Caco-2 (cell line): ENCODE results near the gene LUC7L3. TPM values are rescaled to one million over a fixed set of nuclear protein-coding genes. Genes with fewer than 3 reads are reported as not detected.

Experiments used
- BruUV-seq: library from RNA; stranded (reverse); fragments of 400-500 nt; replicated peaks from 2 replicates; lab custom pipeline; 2021; lab: Mats Ljungman, UMichigan
- CTCF ChIA-PET: fragments of 300-600 bp; sonication (Branson Sonifier 250); formaldehyde crosslinking; loops from one replicate; lab custom pipeline; 2022; ENCODE audit warnings: antibody characterized with exemption; lab: Charles Lee
- POLR2A ChIA-PET: fragments of 300-600 bp; sonication (Branson Sonifier 250); formaldehyde crosslinking; loops from one replicate; lab custom pipeline; 2022; ENCODE audit warnings: antibody characterized with exemption; lab: Charles Lee
- DNase-seq, 2 experiments: peaks; one replicate each; pipeline versions ENCODE4 v3.0.0 to v3.0.0-alpha.2; 2020 to 2022
- H3K27me3 ChIP-seq: replicated peaks from 2 replicates; pipeline ENCODE4 v1.6.0; 2011; ENCODE audit warnings: low read length; ENCODE audit not compliant: control insufficient read depth, insufficient read depth
- H3K36me3 ChIP-seq: 2 replicates; pipeline ENCODE4 v1.5.1; 2011; ENCODE audit warnings: low read length; ENCODE audit not compliant: control insufficient read depth, insufficient read depth
- H3K4me1 ChIP-seq: fragments of 250-450 bp; sonication (Bioruptor Pico); 2 replicates; pipeline ENCODE4 v1.5.1; 2020; ENCODE audit warnings: mild to moderate bottlenecking
- H3K4me3 ChIP-seq: 2 replicates; pipeline ENCODE4 v1.5.1; 2011; ENCODE audit warnings: low read depth, mild to moderate bottlenecking, control low read depth, low read length
- H3K9me3 ChIP-seq: fragments of 250-450 bp; sonication (Bioruptor Pico); 2 replicates; pipeline ENCODE4 v1.5.1; 2020; ENCODE audit warnings: mild to moderate bottlenecking, moderate library complexity
- H3K27ac Mint-ChIP-seq: one replicate; pipeline ENCODE4 v1.8.0; 2022; ENCODE audit warnings: mixed read lengths; ENCODE audit not compliant: unreplicated experiment
- H3K27me3 Mint-ChIP-seq: one replicate; pipeline ENCODE4 v1.8.0; 2022; ENCODE audit warnings: mixed read lengths; ENCODE audit not compliant: insufficient read depth, unreplicated experiment
- H3K36me3 Mint-ChIP-seq: one replicate; pipeline ENCODE4 v1.8.0; 2022; ENCODE audit warnings: mild to moderate bottlenecking, mixed read lengths; ENCODE audit not compliant: insufficient read depth, unreplicated experiment
- H3K4me1 Mint-ChIP-seq: one replicate; pipeline ENCODE4 v1.8.0; 2022; ENCODE audit warnings: low read depth, mixed read lengths; ENCODE audit not compliant: unreplicated experiment
- H3K4me3 Mint-ChIP-seq: one replicate; pipeline ENCODE4 v1.8.0; 2022; ENCODE audit warnings: mild to moderate bottlenecking, moderate library complexity, mixed read lengths; ENCODE audit not compliant: unreplicated experiment
- H3K9me3 Mint-ChIP-seq: one replicate; pipeline ENCODE4 v1.8.0; 2022; ENCODE audit warnings: mixed read lengths; ENCODE audit not compliant: unreplicated experiment
- intact Hi-C: fragments of 100-400 bp; cut with micrococcal nuclease; formaldehyde crosslinking; loops from one replicate; pipeline ENCODE4 v1.10.0; 2022; ENCODE audit not compliant: unreplicated experiment
- total RNA-seq: library from RNA; stranded (reverse); gene quantifications from 2 replicates; pipeline ENCODE4 v1.2.3, GENCODE V29; 2022
- TF ChIP-seq, protein P1 (sequence below), 2 experiments: fragments of 200-600 bp in 1 of 2; IDR thresholded peaks; 1 replicate in 1 of 2; 2 replicates in 1 of 2; pipeline versions ENCODE4 v1.5.1 to v1.8.0; 2011 to 2022; ENCODE audit warnings: antibody characterized with exemption in 1 of 2, control low read depth in 1 of 2, inconsistent platforms in 1 of 2, low read depth in 1 of 2, low read length in 1 of 2, mild to moderate bottlenecking in 1 of 2, moderate library complexity in 1 of 2; ENCODE audit not compliant: insufficient read depth in 1 of 2, severe bottlenecking in 1 of 2, unreplicated experiment in 1 of 2

Gene LUC7L3
- total RNA-seq, 1 experiment from 2014 or later: 287 TPM

DNA sequence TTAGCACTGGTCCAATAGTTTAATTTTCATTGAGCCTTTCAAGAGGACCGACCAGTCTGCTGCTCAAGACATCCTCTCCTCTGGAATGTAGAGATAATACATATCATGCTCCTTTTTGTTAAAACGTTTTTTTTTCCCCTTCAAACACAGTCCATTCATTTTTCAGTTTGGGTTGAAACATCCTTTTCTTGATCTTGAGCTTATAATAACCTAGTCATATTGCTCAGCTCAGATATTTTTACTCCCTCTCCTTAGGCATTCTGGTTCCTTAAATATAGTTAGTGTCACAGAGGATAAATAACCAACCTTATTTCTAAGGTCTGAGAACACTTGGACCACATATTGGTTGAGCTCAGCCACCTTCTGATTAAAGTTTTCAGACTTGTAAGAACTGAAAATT, 35.1 kb downstream of the LUC7L3 start:
- BruUV-seq: no TSS peak
- intact Hi-C loops: no loop called here
- CTCF ChIA-PET: no interaction called here
- POLR2A ChIA-PET: interaction anchor here (1.1 kb wide), 2 partner anchors 35 to 112 kb away, joined by 3 to 4 read pairs; partner anchors contain the start of genes LUC7L3 and TOB1
- H3K27ac Mint-ChIP-seq: no peak overlapping the region
- TF ChIP-seq, protein P1, sequence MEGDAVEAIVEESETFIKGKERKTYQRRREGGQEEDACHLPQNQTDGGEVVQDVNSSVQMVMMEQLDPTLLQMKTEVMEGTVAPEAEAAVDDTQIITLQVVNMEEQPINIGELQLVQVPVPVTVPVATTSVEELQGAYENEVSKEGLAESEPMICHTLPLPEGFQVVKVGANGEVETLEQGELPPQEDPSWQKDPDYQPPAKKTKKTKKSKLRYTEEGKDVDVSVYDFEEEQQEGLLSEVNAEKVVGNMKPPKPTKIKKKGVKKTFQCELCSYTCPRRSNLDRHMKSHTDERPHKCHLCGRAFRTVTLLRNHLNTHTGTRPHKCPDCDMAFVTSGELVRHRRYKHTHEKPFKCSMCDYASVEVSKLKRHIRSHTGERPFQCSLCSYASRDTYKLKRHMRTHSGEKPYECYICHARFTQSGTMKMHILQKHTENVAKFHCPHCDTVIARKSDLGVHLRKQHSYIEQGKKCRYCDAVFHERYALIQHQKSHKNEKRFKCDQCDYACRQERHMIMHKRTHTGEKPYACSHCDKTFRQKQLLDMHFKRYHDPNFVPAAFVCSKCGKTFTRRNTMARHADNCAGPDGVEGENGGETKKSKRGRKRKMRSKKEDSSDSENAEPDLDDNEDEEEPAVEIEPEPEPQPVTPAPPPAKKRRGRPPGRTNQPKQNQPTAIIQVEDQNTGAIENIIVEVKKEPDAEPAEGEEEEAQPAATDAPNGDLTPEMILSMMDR (IDR thresholded peaks at IDR 0.05; ENCODE audit: insufficient read depth in 1 of 2, low read depth in 1 of 2, low read length in 1 of 2, severe bottlenecking in 1 of 2, unreplicated experiment in 1 of 2): no peak
- no peaks in the 10 kb centered on the region for H3K27me3 ChIP-seq
- H3K4me1 ChIP-seq: peaks cover 17% of the 10 kb centered on the region
- no peaks in the 10 kb centered on the region for H3K27me3 Mint-ChIP-seq
- no peaks in the 10 kb centered on the region for H3K9me3 ChIP-seq
- no peak for DNase-seq
- peaks cover 93% of the 10 kb centered on the region for H3K36me3 Mint-ChIP-seq
- H3K36me3 ChIP-seq: peaks cover 6% of the 10 kb centered on the region; the same call in 1 of the 2 replicates
- H3K4me1 Mint-ChIP-seq: peaks cover 18% of the 10 kb centered on the region
- H3K4me3 ChIP-seq: no peak overlapping the region
- H3K4me3 Mint-ChIP-seq: no peak overlapping the region
- H3K9me3 Mint-ChIP-seq: no peaks in the 10 kb centered on the region

DNA sequence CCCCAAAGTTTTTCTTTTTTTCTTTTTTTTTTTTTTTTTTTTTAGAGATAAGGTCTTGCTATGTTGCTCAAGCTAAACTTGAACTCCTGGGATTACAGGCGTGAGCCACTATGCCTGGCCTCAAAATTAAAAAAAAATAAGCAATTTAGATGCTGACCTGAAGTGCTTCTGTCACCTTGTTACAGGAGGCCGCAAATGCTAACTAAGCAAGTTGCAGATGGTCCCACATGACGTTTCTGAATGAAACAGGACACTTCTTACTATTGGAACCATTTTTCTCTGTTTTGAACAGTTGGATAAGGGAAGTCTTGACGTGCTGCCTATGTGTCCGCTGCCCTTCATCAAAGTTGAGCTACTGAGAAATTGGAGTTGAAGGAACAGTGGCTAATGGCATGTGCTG, 39.1 kb downstream of the LUC7L3 start:
- H3K4me3 Mint-ChIP-seq: no peak overlapping the region
- TF ChIP-seq, protein P1 (IDR thresholded peaks at IDR 0.05; ENCODE audit: insufficient read depth in 1 of 2, low read depth in 1 of 2, low read length in 1 of 2, severe bottlenecking in 1 of 2, unreplicated experiment in 1 of 2): no peak
- no peaks in the 10 kb centered on the region for H3K9me3 Mint-ChIP-seq
- POLR2A ChIA-PET: interaction anchor here (0.6 kb wide), 1 partner anchor 208 kb away, joined by 4 read pairs; no protein-coding TSS in a partner anchor
- DNase-seq: no peak
- Histone ChIP-seq H3K4me3 (no peak overlapping the region), H3K4me1 (peaks cover 17% of the 10 kb centered on the region), H3K36me3 (no peaks in the 10 kb centered on the region), H3K9me3 (no peaks in the 10 kb centered on the region), H3K27me3 (no peaks in the 10 kb centered on the region)
- no TSS peak for BruUV-seq
- intact Hi-C loops: no loop called here
- CTCF ChIA-PET: interaction anchor here (1.3 kb wide), 1 partner anchor 24 kb away, joined by 3 read pairs; no protein-coding TSS in a partner anchor
- H3K4me1 Mint-ChIP-seq: peaks cover 24% of the 10 kb centered on the region
- H3K36me3 Mint-ChIP-seq: peaks cover 54% of the 10 kb centered on the region
- no peak overlapping the region for H3K27ac Mint-ChIP-seq
- H3K27me3 Mint-ChIP-seq: no peaks in the 10 kb centered on the region

DNA sequence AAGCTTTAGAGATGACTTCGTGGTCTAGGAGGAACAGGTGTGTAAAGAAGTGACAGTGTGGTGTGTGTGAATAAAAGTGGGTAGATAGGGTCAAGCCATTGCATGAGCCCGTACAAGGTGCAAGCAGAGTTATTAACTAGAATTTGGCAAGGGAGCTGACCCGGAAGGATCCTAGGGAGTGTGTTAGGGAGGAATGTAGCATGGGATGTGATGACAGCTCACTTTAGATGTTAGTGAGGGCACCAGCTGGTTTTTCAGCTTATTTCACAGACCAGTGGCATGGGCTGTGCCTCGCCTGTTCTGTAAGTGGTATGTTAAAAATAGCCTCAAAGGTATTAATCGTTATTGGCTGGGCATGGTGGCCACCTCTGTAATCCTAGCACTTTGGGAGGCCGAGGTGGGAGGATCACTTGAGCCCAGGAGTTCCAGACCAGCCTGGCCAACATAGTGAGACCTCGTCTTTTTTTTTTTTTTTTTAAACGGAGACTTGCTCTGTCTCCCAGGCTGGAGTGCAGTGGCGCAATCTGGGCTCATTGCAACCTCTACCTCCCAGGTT, 39.7 kb downstream of the LUC7L3 start:
- POLR2A ChIA-PET: interaction anchor here (0.6 kb wide), 1 partner anchor 208 kb away, joined by 4 read pairs; no protein-coding TSS in a partner anchor

More for the DNA sequence above, 39.7 kb downstream of the LUC7L3 start:
- peaks cover 23% of the 10 kb centered on the region for H3K4me1 ChIP-seq
- no peaks in the 10 kb centered on the region for H3K27me3 ChIP-seq
- BruUV-seq: TSS peak; percentile 19
- Mint-ChIP-seq H3K4me3 (no peak overlapping the region), H3K27me3 (no peaks in the 10 kb centered on the region), H3K9me3 (no peaks in the 10 kb centered on the region), H3K27ac (no peak overlapping the region), H3K36me3 (peaks cover 48% of the 10 kb centered on the region), H3K4me1 (peaks cover 27% of the 10 kb centered on the region)
- intact Hi-C loops: no loop called here
- H3K9me3 ChIP-seq: no peaks in the 10 kb centered on the region
- peak in 1 of 2 experiments; percentile 40 for DNase-seq
- no peak overlapping the region for H3K4me3 ChIP-seq
- CTCF ChIA-PET: interaction anchor here (0.6 to 1.3 kb wide), 3 partner anchors 24 to 104 kb away, joined by 3 read pairs; no protein-coding TSS in a partner anchor
- TF ChIP-seq, protein P1 (IDR thresholded peaks at IDR 0.05; ENCODE audit: insufficient read depth in 1 of 2, low read depth in 1 of 2, low read length in 1 of 2, severe bottlenecking in 1 of 2, unreplicated experiment in 1 of 2): no peak
- no peaks in the 10 kb centered on the region for H3K36me3 ChIP-seq
